DOHH2 (cell line): ENCODE measurements around the gene MLIP.

Source experiments
- H3F3A ChIP-seq: fragments of 200-600 bp; sonication (generic), shearing (Covaris generic); 2 replicates; pipeline ENCODE4 v1.6.0; 2016; ENCODE audit warnings: antibody characterized with exemption, mild to moderate bottlenecking; ENCODE audit not compliant: control insufficient read depth, insufficient read depth
- H3K27ac ChIP-seq: fragments of 200-600 bp; sonication (generic); 2 replicates; pipeline ENCODE4 v1.5.1; 2014; ENCODE audit warnings: low read depth, mild to moderate bottlenecking, low read length, moderate library complexity
- H3K27me3 ChIP-seq: fragments of 200-600 bp; sonication (generic); 2 replicates; pipeline ENCODE4 v1.6.1; 2014; ENCODE audit warnings: mild to moderate bottlenecking, low read length, mixed read lengths; ENCODE audit not compliant: control insufficient read depth
- H3K36me3 ChIP-seq: fragments of 200-600 bp; sonication (generic); 2 replicates; pipeline ENCODE4 v1.6.1; 2014; ENCODE audit warnings: mild to moderate bottlenecking, low read length, moderate library complexity, mixed read lengths; ENCODE audit not compliant: control insufficient read depth
- H3K4me1 ChIP-seq: fragments of 200-600 bp; sonication (generic); 2 replicates; pipeline ENCODE4 v1.6.1; 2014; ENCODE audit warnings: mild to moderate bottlenecking, low read length, mixed read lengths; ENCODE audit not compliant: control insufficient read depth
- H3K4me2 ChIP-seq: fragments of 200-600 bp; sonication (generic); 2 replicates; pipeline ENCODE4 v1.6.0; 2014; ENCODE audit warnings: mild to moderate bottlenecking, low read length, moderate library complexity
- H3K4me3 ChIP-seq: fragments of 200-600 bp; sonication (generic); 2 replicates; pipeline ENCODE4 v1.5.1; 2014; ENCODE audit warnings: mild to moderate bottlenecking, low read length, mixed read lengths
- H3K79me2 ChIP-seq: fragments of 200-600 bp; sonication (generic); 2 replicates; pipeline ENCODE4 v1.6.1; 2014; ENCODE audit warnings: mild to moderate bottlenecking, low read length, mixed read lengths; ENCODE audit not compliant: control insufficient read depth
- H3K9me2 ChIP-seq: fragments of 200-600 bp; sonication (generic); replicated peaks from 2 replicates; pipeline ENCODE4 v1.6.1; 2014; ENCODE audit warnings: mild to moderate bottlenecking, low read length, mixed read lengths; ENCODE audit not compliant: control insufficient read depth
- H3K9me3 ChIP-seq: fragments of 200-600 bp; sonication (generic); 2 replicates; pipeline ENCODE4 v1.6.1; 2014; ENCODE audit warnings: antibody characterized with exemption, low read length, mixed read lengths; ENCODE audit not compliant: control insufficient read depth, insufficient read depth
- H4K20me1 ChIP-seq: fragments of 200-600 bp; sonication (generic); 2 replicates; pipeline ENCODE4 v1.6.0; 2014; ENCODE audit warnings: low read depth, mild to moderate bottlenecking, antibody characterized with exemption, low read length, moderate library complexity; ENCODE audit not compliant: control insufficient read depth, insufficient read depth
- CTCF ChIP-seq: fragments of 200-600 bp; sonication (generic); IDR thresholded peaks from one replicate; pipeline ENCODE4 v1.5.1; 2014; ENCODE audit warnings: antibody characterized with exemption, mild to moderate bottlenecking, low read depth, low read length; ENCODE audit not compliant: poor library complexity, severe bottlenecking
- EZH2phosphoT487 ChIP-seq: fragments of 200-600 bp; sonication (generic); IDR thresholded peaks from 2 replicates; pipeline ENCODE4 v1.6.1; 2017; ENCODE audit warnings: borderline replicate concordance, mild to moderate bottlenecking, antibody characterized with exemption, low read length, moderate library complexity, mixed read lengths

Gene MLIP

GRCh38 chr6:54262971-54263370, 151.7 kb downstream of the MLIP start:
- Histone ChIP-seq H3K27me3 (no peaks in the 10 kb centered on the region), H4K20me1 (no peaks in the 10 kb centered on the region), H3K79me2 (no peaks in the 10 kb centered on the region), H3F3A (no peaks in the 10 kb centered on the region), H3K9me2 (no peaks in the 10 kb centered on the region), H3K4me1 (no peaks in the 10 kb centered on the region), H3K36me3 (no peaks in the 10 kb centered on the region), H3K27ac (no peak overlapping the region), H3K9me3 (no peaks in the 10 kb centered on the region), H3K4me3 (no peak overlapping the region), H3K4me2 (no peak overlapping the region)
- TF ChIP-seq CTCF, result no peak
- no peak for TF ChIP-seq EZH2phosphoT487

- Histone ChIP-seq H3K36me3 (no peaks in the 10 kb centered on the region), H3K4me3 (no peak overlapping the region), H3F3A (no peaks in the 10 kb centered on the region), H3K9me3 (no peaks in the 10 kb centered on the region), H3K9me2 (no peaks in the 10 kb centered on the region), H3K27ac (no peak overlapping the region), H3K27me3 (no peaks in the 10 kb centered on the region), H3K4me1 (no peaks in the 10 kb centered on the region), H4K20me1 (no peaks in the 10 kb centered on the region), H3K79me2 (no peaks in the 10 kb centered on the region), H3K4me2 (no peak overlapping the region)
- TF ChIP-seq CTCF (no peak), EZH2phosphoT487 (no peak)
Measured at GRCh38 chr6:54264581-54265272, 153.5 kb downstream of the MLIP start.

- no peak overlapping the region for H3K4me3 ChIP-seq
- no peak for TF ChIP-seq EZH2phosphoT487
- no peak for TF ChIP-seq CTCF
Measured at GRCh38 chr6:54266400-54266923, 155.2 kb downstream of the MLIP start.

More at GRCh38 chr6:54266400-54266923, 155.2 kb downstream of the MLIP start:
- Histone ChIP-seq H3K79me2 (no peaks in the 10 kb centered on the region), H3F3A (no peaks in the 10 kb centered on the region), H3K9me2 (no peaks in the 10 kb centered on the region), H3K36me3 (no peaks in the 10 kb centered on the region), H4K20me1 (no peaks in the 10 kb centered on the region), H3K27me3 (no peaks in the 10 kb centered on the region), H3K4me1 (no peaks in the 10 kb centered on the region), H3K9me3 (no peaks in the 10 kb centered on the region), H3K27ac (no peak overlapping the region), H3K4me2 (no peak overlapping the region)
